HEK293 (cell line): ENCODE data around the gene IDH3B.

Experiments
- CTCF ChIA-PET: fragments of 350-600 bp; formaldehyde crosslinking; extraction: SDS; loops from one replicate; lab custom pipeline; 2021; ENCODE audit warnings: antibody characterized with exemption; lab: Yijun Ruan, JAX
- POLR2A ChIA-PET: fragments of 300-600 bp; formaldehyde crosslinking; extraction: SDS; loops from one replicate; lab custom pipeline; 2020; ENCODE audit warnings: antibody characterized with exemption, inconsistent platforms; lab: Yijun Ruan, JAX
- H3K27ac ChIP-seq: fragments of 200-500 bp; sonication (Bioruptor generic); 2 replicates; pipeline ENCODE4 v1.5.1; 2014; ENCODE audit warnings: low read depth, low read length, control low read depth, inconsistent platforms; ENCODE audit errors: extremely low read depth
- H3K36me3 ChIP-seq, 2 experiments: fragments of 200-500 bp in 1 of 2; sonication (Bioruptor generic) in 1 of 2; 1 replicate in 1 of 2; 2 replicates in 1 of 2; pipeline ENCODE4 v1.5.1; 2014 to 2017; ENCODE audit warnings: inconsistent platforms in 2 of 2, low read length in 2 of 2; ENCODE audit not compliant: control insufficient read depth in 2 of 2, insufficient read depth in 1 of 2
- H3K4me1 ChIP-seq: fragments of 200-500 bp; sonication (Bioruptor generic); 2 replicates; pipeline ENCODE4 v1.5.1; 2014; ENCODE audit warnings: mild to moderate bottlenecking, low read length, inconsistent platforms; ENCODE audit not compliant: control insufficient read depth, insufficient read depth
- H3K4me3 ChIP-seq: 2 replicates; pipeline ENCODE4 v1.5.1; 2011; ENCODE audit warnings: low read depth, mild to moderate bottlenecking, control low read depth, low read length, moderate library complexity
- H3K9me3 ChIP-seq: fragments of 200-500 bp; sonication (Bioruptor generic); 2 replicates; pipeline ENCODE4 v1.5.1; 2014; ENCODE audit warnings: low read depth, low read length, inconsistent platforms; ENCODE audit not compliant: control insufficient read depth, insufficient read depth
- BCL11B ChIP-seq: fragments of 450-650 bp; formaldehyde crosslinking; IDR thresholded peaks from 2 replicates; pipeline ENCODE4 v1.5.1; 2016; ENCODE audit warnings: low read depth, missing biosample characterization, missing genetic modification characterization
- GLI2 ChIP-seq: fragments of 450-650 bp; formaldehyde crosslinking; IDR thresholded peaks from 2 replicates; pipeline ENCODE4; 2017; ENCODE audit warnings: missing biosample characterization, missing genetic modification characterization, low read depth, borderline replicate concordance
- IKZF3 ChIP-seq: fragments of 450-650 bp; IDR thresholded peaks from 2 replicates; pipeline ENCODE4 v1.5.0; 2018; ENCODE audit warnings: missing biosample characterization, mild to moderate bottlenecking, missing genetic modification characterization, moderate library complexity
- MEIS1 ChIP-seq: sonication (generic); formaldehyde crosslinking; IDR thresholded peaks from 2 replicates; pipeline ENCODE4 v1.8.1; 2022; ENCODE audit warnings: missing genetic modification reagents, mild to moderate bottlenecking, borderline replicate concordance
- PRDM1 ChIP-seq: fragments of 450-650 bp; formaldehyde crosslinking; IDR thresholded peaks from 2 replicates; pipeline ENCODE4; 2016; ENCODE audit warnings: missing biosample characterization, missing genetic modification characterization
- SP7 ChIP-seq: fragments of 450-650 bp; formaldehyde crosslinking; IDR thresholded peaks from 2 replicates; pipeline ENCODE4 v1.5.1; 2016; ENCODE audit warnings: missing biosample characterization, missing genetic modification characterization
- ZEB2 ChIP-seq: fragments of 450-650 bp; formaldehyde crosslinking; IDR thresholded peaks from 2 replicates; pipeline ENCODE4 v1.5.1; 2016; ENCODE audit warnings: missing biosample characterization, missing genetic modification characterization
- ZFP37 ChIP-seq: fragments of 450-650 bp; formaldehyde crosslinking; IDR thresholded peaks from 2 replicates; pipeline ENCODE4 v1.5.1; 2016; ENCODE audit warnings: missing biosample characterization, missing genetic modification characterization
- ZNF133 ChIP-seq: fragments of 450-650 bp; formaldehyde crosslinking; IDR thresholded peaks from 2 replicates; pipeline ENCODE4 v1.5.1; 2016; ENCODE audit warnings: missing biosample characterization, missing genetic modification characterization
- ZNF175 ChIP-seq: fragments of 450-650 bp; formaldehyde crosslinking; IDR thresholded peaks from 2 replicates; pipeline ENCODE4 v1.5.1; 2016; ENCODE audit warnings: missing biosample characterization, missing genetic modification characterization
- ZNF521 ChIP-seq: fragments of 450-650 bp; formaldehyde crosslinking; IDR thresholded peaks from 2 replicates; pipeline ENCODE4 v1.5.1; 2017; ENCODE audit warnings: missing biosample characterization, mild to moderate bottlenecking, missing genetic modification characterization
- ZNF558 ChIP-seq: fragments of 450-650 bp; formaldehyde crosslinking; IDR thresholded peaks from 2 replicates; pipeline ENCODE4 v1.5.1; 2016; ENCODE audit warnings: missing biosample characterization, missing genetic modification characterization
- ZNF585B ChIP-seq: fragments of 450-650 bp; formaldehyde crosslinking; IDR thresholded peaks from 2 replicates; pipeline ENCODE4 v1.5.1; 2016; ENCODE audit warnings: missing biosample characterization, missing genetic modification characterization
- ZNF654 ChIP-seq: fragments of 450-650 bp; formaldehyde crosslinking; IDR thresholded peaks from 2 replicates; pipeline ENCODE4 v1.5.1; 2016; ENCODE audit warnings: low read depth, missing biosample characterization, missing genetic modification characterization
- ZNF677 ChIP-seq: fragments of 450-650 bp; IDR thresholded peaks from 2 replicates; pipeline ENCODE4 v1.5.0; 2018; ENCODE audit warnings: missing biosample characterization, mild to moderate bottlenecking, missing genetic modification characterization, moderate library complexity
- ZNF701 ChIP-seq: fragments of 450-650 bp; formaldehyde crosslinking; IDR thresholded peaks from 2 replicates; pipeline ENCODE4 v1.5.1; 2016; ENCODE audit warnings: missing biosample characterization, missing genetic modification characterization
- ZNF768 ChIP-seq: fragments of 450-650 bp; formaldehyde crosslinking; IDR thresholded peaks from 2 replicates; pipeline ENCODE4 v1.5.1; 2018; ENCODE audit warnings: missing biosample characterization, mild to moderate bottlenecking, missing genetic modification characterization
- TF ChIP-seq, protein P1 (sequence below): fragments of 450-650 bp; formaldehyde crosslinking; conservative IDR thresholded peaks from 2 replicates; pipeline ENCODE4 v1.5.1; 2016; ENCODE audit warnings: low read depth, missing biosample characterization, missing genetic modification characterization
- TF ChIP-seq, protein P2 (sequence below): fragments of 450-650 bp; formaldehyde crosslinking; IDR thresholded peaks from 2 replicates; pipeline ENCODE4 v1.5.1; 2016; ENCODE audit warnings: missing biosample characterization, missing genetic modification characterization, borderline replicate concordance
- TF ChIP-seq, protein P3 (sequence below): fragments of 450-650 bp; formaldehyde crosslinking; optimal IDR thresholded peaks from 2 replicates; pipeline ENCODE3; 2016; ENCODE audit warnings: missing biosample characterization, mild to moderate bottlenecking, missing genetic modification characterization

Gene IDH3B

DNA sequence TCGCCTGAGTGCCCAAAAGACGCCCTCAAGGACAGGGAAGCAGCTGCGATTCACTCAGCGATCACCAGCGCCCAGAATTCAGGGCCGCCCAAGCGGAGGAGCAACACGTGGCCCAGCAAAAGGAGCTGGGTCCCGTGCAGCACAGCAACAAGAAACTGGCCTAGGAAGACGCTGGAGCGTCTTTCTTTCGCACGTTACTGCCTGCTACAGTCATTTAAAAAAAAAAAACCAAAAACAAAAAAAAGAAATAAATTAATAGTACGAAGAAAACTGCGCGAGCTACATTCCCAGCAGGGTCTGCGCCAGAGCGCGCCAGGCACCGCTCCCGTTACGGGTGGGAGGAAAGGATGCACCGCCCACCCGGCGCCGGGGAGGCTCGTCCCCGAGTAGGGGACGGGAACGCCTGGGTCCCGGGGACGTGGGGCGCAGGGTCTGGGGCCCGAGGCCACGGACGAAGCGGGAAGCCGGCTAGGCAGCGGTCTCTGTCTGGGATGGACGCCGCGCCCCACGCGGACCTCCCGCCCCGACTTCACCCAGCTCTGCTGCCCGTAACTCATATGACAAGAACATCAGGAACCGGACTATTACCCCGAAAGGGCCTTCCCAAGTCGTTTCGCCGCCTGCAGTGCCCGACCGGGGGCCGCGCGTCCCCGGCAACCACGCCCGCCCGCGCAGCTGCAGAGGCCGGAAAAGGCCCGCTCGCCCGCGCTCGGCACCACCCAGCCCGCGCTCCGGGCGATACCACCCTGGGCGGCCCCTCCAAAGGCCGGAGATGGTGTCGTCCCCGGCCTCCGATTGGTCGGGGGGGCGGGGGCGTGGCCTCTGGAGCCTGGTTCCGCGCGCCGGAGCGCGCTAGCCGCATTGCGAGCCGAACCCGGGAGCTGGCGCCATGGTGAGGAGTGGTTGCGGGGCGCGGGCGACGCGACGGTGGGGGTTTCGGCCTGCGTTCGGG lies 12.0 kb downstream of the IDH3B start, which contains the start of gene NOP56 (continued):
- TF ChIP-seq, protein P1, sequence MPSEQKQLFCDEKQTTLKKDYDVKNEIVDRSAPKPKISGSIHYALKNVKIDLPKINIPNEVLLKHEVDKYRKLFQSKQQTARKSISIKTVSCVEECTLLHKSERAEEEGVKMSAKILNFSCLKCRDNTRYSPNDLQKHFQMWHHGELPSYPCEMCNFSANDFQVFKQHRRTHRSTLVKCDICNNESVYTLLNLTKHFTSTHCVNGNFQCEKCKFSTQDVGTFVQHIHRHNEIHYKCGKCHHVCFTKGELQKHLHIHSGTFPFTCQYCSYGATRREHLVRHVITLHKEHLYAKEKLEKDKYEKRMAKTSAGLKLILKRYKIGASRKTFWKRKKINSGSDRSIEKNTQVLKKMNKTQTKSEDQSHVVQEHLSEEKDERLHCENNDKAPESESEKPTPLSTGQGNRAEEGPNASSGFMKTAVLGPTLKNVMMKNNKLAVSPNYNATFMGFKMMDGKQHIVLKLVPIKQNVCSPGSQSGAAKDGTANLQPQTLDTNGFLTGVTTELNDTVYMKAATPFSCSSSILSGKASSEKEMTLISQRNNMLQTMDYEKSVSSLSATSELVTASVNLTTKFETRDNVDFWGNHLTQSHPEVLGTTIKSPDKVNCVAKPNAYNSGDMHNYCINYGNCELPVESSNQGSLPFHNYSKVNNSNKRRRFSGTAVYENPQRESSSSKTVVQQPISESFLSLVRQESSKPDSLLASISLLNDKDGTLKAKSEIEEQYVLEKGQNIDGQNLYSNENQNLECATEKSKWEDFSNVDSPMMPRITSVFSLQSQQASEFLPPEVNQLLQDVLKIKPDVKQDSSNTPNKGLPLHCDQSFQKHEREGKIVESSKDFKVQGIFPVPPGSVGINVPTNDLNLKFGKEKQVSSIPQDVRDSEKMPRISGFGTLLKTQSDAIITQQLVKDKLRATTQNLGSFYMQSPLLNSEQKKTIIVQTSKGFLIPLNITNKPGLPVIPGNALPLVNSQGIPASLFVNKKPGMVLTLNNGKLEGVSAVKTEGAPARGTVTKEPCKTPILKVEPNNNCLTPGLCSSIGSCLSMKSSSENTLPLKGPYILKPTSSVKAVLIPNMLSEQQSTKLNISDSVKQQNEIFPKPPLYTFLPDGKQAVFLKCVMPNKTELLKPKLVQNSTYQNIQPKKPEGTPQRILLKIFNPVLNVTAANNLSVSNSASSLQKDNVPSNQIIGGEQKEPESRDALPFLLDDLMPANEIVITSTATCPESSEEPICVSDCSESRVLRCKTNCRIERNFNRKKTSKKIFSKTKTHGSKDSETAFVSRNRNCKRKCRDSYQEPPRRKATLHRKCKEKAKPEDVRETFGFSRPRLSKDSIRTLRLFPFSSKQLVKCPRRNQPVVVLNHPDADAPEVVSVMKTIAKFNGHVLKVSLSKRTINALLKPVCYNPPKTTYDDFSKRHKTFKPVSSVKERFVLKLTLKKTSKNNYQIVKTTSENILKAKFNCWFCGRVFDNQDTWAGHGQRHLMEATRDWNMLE (tag by site-specific recombination), result 0 out of 2 replicates have a peak, but pooled peaks have one; percentile 30

DNA sequence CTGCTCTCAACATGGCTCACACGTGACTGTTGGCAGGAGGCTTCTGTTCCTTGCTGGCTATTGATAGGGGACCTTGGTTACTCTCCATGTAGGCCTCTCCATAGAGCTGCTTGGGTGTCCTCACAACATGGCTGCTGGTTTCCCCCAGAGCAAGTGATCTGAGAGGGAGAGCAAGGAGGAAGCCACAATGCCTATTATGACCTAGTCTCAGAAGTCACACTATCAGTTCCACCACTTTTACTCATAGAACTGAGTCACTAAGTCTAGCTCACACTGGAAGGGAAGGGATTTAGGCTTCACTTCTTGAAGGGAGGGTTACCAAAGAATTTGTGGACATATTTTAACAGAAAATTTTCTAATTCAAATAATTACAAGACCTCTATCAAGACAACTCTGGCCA lies 20.3 kb downstream of the IDH3B start:
- Histone ChIP-seq H3K4me1 (no peaks in the 10 kb centered on the region), H3K4me3 (no peak overlapping the region), H3K36me3 (no peaks in the 10 kb centered on the region; a peak in 1 of 3 replicates), H3K27ac (no peak overlapping the region), H3K9me3 (no peaks in the 10 kb centered on the region)
- CTCF ChIA-PET, result interaction anchor here (1.0 to 16.0 kb wide), 4 partner anchors 11 to 122 kb away, joined by 3 to 166 read pairs (median 5); no protein-coding TSS in a partner anchor
- TF ChIP-seq IKZF3 (tag by site-specific recombination) (no peak), ZNF654 (no peak), BCL11B (tag by site-specific recombination) (no peak), MEIS1 (no peak), ZNF521 (tag by site-specific recombination) (no peak), ZFP37 (tag by site-specific recombination) (no peak), ZEB2 (tag by site-specific recombination) (no peak)
- TF ChIP-seq, protein P2, sequence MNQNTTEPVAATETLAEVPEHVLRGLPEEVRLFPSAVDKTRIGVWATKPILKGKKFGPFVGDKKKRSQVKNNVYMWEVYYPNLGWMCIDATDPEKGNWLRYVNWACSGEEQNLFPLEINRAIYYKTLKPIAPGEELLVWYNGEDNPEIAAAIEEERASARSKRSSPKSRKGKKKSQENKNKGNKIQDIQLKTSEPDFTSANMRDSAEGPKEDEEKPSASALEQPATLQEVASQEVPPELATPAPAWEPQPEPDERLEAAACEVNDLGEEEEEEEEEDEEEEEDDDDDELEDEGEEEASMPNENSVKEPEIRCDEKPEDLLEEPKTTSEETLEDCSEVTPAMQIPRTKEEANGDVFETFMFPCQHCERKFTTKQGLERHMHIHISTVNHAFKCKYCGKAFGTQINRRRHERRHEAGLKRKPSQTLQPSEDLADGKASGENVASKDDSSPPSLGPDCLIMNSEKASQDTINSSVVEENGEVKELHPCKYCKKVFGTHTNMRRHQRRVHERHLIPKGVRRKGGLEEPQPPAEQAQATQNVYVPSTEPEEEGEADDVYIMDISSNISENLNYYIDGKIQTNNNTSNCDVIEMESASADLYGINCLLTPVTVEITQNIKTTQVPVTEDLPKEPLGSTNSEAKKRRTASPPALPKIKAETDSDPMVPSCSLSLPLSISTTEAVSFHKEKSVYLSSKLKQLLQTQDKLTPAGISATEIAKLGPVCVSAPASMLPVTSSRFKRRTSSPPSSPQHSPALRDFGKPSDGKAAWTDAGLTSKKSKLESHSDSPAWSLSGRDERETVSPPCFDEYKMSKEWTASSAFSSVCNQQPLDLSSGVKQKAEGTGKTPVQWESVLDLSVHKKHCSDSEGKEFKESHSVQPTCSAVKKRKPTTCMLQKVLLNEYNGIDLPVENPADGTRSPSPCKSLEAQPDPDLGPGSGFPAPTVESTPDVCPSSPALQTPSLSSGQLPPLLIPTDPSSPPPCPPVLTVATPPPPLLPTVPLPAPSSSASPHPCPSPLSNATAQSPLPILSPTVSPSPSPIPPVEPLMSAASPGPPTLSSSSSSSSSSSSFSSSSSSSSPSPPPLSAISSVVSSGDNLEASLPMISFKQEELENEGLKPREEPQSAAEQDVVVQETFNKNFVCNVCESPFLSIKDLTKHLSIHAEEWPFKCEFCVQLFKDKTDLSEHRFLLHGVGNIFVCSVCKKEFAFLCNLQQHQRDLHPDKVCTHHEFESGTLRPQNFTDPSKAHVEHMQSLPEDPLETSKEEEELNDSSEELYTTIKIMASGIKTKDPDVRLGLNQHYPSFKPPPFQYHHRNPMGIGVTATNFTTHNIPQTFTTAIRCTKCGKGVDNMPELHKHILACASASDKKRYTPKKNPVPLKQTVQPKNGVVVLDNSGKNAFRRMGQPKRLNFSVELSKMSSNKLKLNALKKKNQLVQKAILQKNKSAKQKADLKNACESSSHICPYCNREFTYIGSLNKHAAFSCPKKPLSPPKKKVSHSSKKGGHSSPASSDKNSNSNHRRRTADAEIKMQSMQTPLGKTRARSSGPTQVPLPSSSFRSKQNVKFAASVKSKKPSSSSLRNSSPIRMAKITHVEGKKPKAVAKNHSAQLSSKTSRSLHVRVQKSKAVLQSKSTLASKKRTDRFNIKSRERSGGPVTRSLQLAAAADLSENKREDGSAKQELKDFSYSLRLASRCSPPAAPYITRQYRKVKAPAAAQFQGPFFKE (tag by site-specific recombination), result no peak
- POLR2A ChIA-PET, result interaction anchor here (1.4 kb wide), 3 partner anchors 8 to 119 kb away, joined by 3 read pairs; partner anchors contain the start of gene NOP56

DNA sequence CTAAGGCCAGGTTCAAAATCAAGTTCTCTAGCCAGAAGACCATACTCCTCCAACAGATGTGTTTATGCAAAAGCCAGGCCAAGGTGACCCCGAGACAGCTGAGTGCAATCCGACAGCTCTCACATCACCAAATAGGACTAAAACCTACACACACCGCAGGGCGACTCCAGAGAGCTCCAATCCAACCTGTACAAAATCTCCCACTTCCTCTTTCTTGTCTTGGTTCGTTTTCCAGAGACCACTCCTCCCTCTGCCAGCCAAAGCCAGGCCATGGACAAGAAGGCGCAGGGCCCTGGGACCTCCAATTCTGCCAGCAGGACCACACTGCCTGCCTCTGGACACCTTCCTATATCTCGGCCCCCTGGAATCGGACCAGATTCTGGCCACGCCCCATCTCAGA lies 23.1 kb downstream of the IDH3B start:
- no peaks in the 10 kb centered on the region; a peak in 1 of 3 replicates for H3K36me3 ChIP-seq
- no peaks in the 10 kb centered on the region for H3K9me3 ChIP-seq
- no peak overlapping the region for H3K27ac ChIP-seq
- ChIA-PET POLR2A (interaction anchor here (0.5 to 1.0 kb wide), 2 partner anchors 11 to 24 kb away, joined by 4 read pairs; partner anchors contain the start of gene NOP56), CTCF (interaction anchor here (16.0 kb wide), 1 partner anchor 119 kb away, joined by 166 read pairs; no protein-coding TSS in a partner anchor)
- no peak overlapping the region for H3K4me3 ChIP-seq
- H3K4me1 ChIP-seq, result no peaks in the 10 kb centered on the region
- TF ChIP-seq GLI2 (tag by site-specific recombination), result no peak
- TF ChIP-seq PRDM1 (tag by site-specific recombination), result no peak
- no peak for TF ChIP-seq SP7
- no peak for TF ChIP-seq ZNF768 (tag by site-specific recombination)
- no peak for TF ChIP-seq ZNF133 (tag by site-specific recombination)
- TF ChIP-seq ZNF677 (tag by site-specific recombination), result no peak
- no peak for TF ChIP-seq ZNF521 (tag by site-specific recombination)
- TF ChIP-seq ZNF585B, result no peak
- TF ChIP-seq ZNF175 (tag by site-specific recombination), result no peak
- no peak for TF ChIP-seq ZNF701 (tag by site-specific recombination)
- TF ChIP-seq, protein P3, sequence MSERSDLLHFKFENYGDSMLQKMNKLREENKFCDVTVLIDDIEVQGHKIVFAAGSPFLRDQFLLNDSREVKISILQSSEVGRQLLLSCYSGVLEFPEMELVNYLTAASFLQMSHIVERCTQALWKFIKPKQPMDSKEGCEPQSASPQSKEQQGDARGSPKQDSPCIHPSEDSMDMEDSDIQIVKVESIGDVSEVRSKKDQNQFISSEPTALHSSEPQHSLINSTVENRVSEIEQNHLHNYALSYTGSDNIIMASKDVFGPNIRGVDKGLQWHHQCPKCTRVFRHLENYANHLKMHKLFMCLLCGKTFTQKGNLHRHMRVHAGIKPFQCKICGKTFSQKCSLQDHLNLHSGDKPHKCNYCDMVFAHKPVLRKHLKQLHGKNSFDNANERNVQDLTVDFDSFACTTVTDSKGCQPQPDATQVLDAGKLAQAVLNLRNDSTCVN (tag by site-specific recombination), result no peak
- no peak for TF ChIP-seq ZNF558 (tag by site-specific recombination)
